Measurements from ENCODE around the gene SDF2L1.
"Not testable (repeated sequence)": the region's sequence is repeated elsewhere in the genome, so short reads cannot be mapped to it uniquely, and the experiment has no call there.

The SDF2L1 gene

GRCh38 chr22:21636629-21637218, 5.4 kb upstream of the SDF2L1 start:
- no peak for DNase-seq (ENCODE audit: low spot score)

- DNase-seq (ENCODE audit: low spot score): not testable (repeated sequence)
These were observed 4.7 kb upstream of the SDF2L1 start for GRCh38 chr22:21637450-21637849.

GRCh38 chr22:21639359-21639758, 2.7 kb upstream of the SDF2L1 start:
- DNase-seq (ENCODE audit: low spot score): no peak

GRCh38 chr22:21640810-21641209, 1.3 kb upstream of the SDF2L1 start:
- DNase-seq (ENCODE audit: low spot score): no peak

- DNase-seq (ENCODE audit: low spot score): peak; percentile 74
These were observed 699 bp upstream of the SDF2L1 start for GRCh38 chr22:21641417-21641788.

GRCh38 chr22:21642584-21643448, 714 bp downstream of the SDF2L1 start:
- peak; percentile 78 for DNase-seq (ENCODE audit: low spot score)

- DNase-seq (ENCODE audit: low spot score): no peak
These were observed 1.6 kb downstream of the SDF2L1 start for GRCh38 chr22:21643533-21644357.

GRCh38 chr22:21645513-21645912, 3.4 kb downstream of the SDF2L1 start:
- not testable (repeated sequence) for DNase-seq (ENCODE audit: low spot score)

GRCh38 chr22:21646608-21647590, 4.8 kb downstream of the SDF2L1 start:
- DNase-seq (ENCODE audit: low spot score): peak; percentile 73

GRCh38 chr22:21650280-21650679, 8.2 kb downstream of the SDF2L1 start:
- no peak for DNase-seq (ENCODE audit: low spot score)

- no peak for DNase-seq (ENCODE audit: low spot score)
These were observed 8.9 kb downstream of the SDF2L1 start for GRCh38 chr22:21650823-21651520.

GRCh38 chr22:21651521-21652009, 9.5 kb downstream of the SDF2L1 start:
- peak; percentile 31 for DNase-seq (ENCODE audit: low spot score)

GRCh38 chr22:21652010-21652546, 10.0 kb downstream of the SDF2L1 start:
- peak; percentile 94 for DNase-seq (ENCODE audit: low spot score)

- no peak for DNase-seq (ENCODE audit: low spot score)
These were observed 10.7 kb downstream of the SDF2L1 start for GRCh38 chr22:21652547-21653545.

GRCh38 chr22:21657020-21657359, 14.9 kb downstream of the SDF2L1 start:
- DNase-seq (ENCODE audit: low spot score): peak; percentile 42

- DNase-seq (ENCODE audit: low spot score): peak; percentile 94
These were observed 15.4 kb downstream of the SDF2L1 start for GRCh38 chr22:21657360-21658032.

GRCh38 chr22:21659864-21660525, 17.9 kb downstream of the SDF2L1 start:
- DNase-seq (ENCODE audit: low spot score): no peak

GRCh38 chr22:21660904-21661303, 18.8 kb downstream of the SDF2L1 start:
- DNase-seq (ENCODE audit: low spot score): no peak
